GM12878 (cell line): ENCODE data around the gene LCA5. TPM values are rescaled to one million over a fixed set of nuclear protein-coding genes. Genes with fewer than 3 reads are reported as not detected.

Experiments
- ATAC-seq: fragments of 200-7000 bp; cut with Tn5 transposase; 3 replicates; pipeline ENCODE4 v1.9.1; 2020; ENCODE audit warnings: mild to moderate bottlenecking, moderate library complexity
- BruUV-seq: library from RNA; stranded (reverse); fragments of 400-500 nt; replicated peaks from 2 replicates; lab custom pipeline; 2021; lab: Mats Ljungman, UMichigan
- CTCF ChIA-PET: fragments of 300-600 bp; sonication (Branson Sonifier 250); formaldehyde crosslinking; extraction: SDS; loops from one replicate; lab custom pipeline; 2021; ENCODE audit warnings: inconsistent platforms; lab: Yijun Ruan, JAX
- POLR2A ChIA-PET: fragments of 350-600 bp; formaldehyde crosslinking; extraction: SDS; loops from one replicate; lab custom pipeline; 2021; ENCODE audit warnings: inconsistent platforms; lab: Charles Lee
- RAD21 ChIA-PET: fragments of 300-600 bp; sonication (Branson Sonifier 250); formaldehyde crosslinking; loops from one replicate; lab custom pipeline; 2023; ENCODE audit warnings: antibody characterized with exemption; ENCODE audit not compliant: unreplicated experiment; lab: Charles Lee
- SMC1A ChIA-PET: fragments of 300-600 bp; sonication (Branson Sonifier 250); formaldehyde crosslinking; loops from one replicate; lab custom pipeline; 2023; ENCODE audit not compliant: unreplicated experiment, uncharacterized antibody; lab: Charles Lee
- DNase-seq: peaks from one replicate; pipeline ENCODE4 v3.0.0-alpha.2; 2011; ENCODE audit warnings: low read depth, low spot score
- FAIRE-seq: peaks from 3 replicates; lab custom pipeline; 2011; peaks lifted over from hg19 to GRCh38; lab: Jason Lieb, UNC
- H2AFZ ChIP-seq: 2 replicates; pipeline ENCODE4 v1.6.0; 2011; ENCODE audit warnings: low read depth, low read length, control low read depth; ENCODE audit not compliant: control insufficient read depth
- H3K27ac ChIP-seq: 2 replicates; pipeline ENCODE4 v1.5.1; 2011; ENCODE audit warnings: control low read depth; ENCODE audit not compliant: control insufficient read depth, insufficient read depth
- H3K27me3 ChIP-seq, 2 experiments: replicated peaks in 1 of 2; 2 replicates each; pipeline versions ENCODE4 v1.6.0 to v1.6.1; 2011; ENCODE audit warnings: low read length in 1 of 2; ENCODE audit not compliant: control insufficient read depth in 2 of 2, insufficient read depth in 2 of 2
- H3K36me3 ChIP-seq, 2 experiments: 2 replicates each; pipeline ENCODE4 v1.5.1; 2011; ENCODE audit warnings: low read length in 1 of 2; ENCODE audit not compliant: control insufficient read depth in 2 of 2, insufficient read depth in 2 of 2
- H3K4me1 ChIP-seq: 2 replicates; pipeline ENCODE4 v1.6.1; 2011; ENCODE audit warnings: mild to moderate bottlenecking, low read length, moderate library complexity, mixed read lengths; ENCODE audit not compliant: control insufficient read depth, insufficient read depth
- H3K4me2 ChIP-seq: 2 replicates; pipeline ENCODE4 v1.6.0; 2011; ENCODE audit warnings: control low read depth; ENCODE audit not compliant: control insufficient read depth, insufficient read depth
- H3K4me3 ChIP-seq: fragments of 200-600 bp; sonication (generic); 2 replicates; pipeline ENCODE4 v1.5.1; 2016
- H3K79me2 ChIP-seq: 2 replicates; pipeline ENCODE4 v1.6.0; 2011; ENCODE audit warnings: low read length; ENCODE audit not compliant: control insufficient read depth, insufficient read depth
- H3K9ac ChIP-seq: 2 replicates; pipeline ENCODE4 v1.8.0; 2011; ENCODE audit warnings: low read length, control low read depth, mixed read lengths; ENCODE audit not compliant: control insufficient read depth, insufficient read depth
- H3K9me3 ChIP-seq: replicated peaks from 3 replicates; pipeline ENCODE4 v1.5.1; 2011; ENCODE audit warnings: mild to moderate bottlenecking, low read length; ENCODE audit not compliant: control insufficient read depth, insufficient read depth
- H4K20me1 ChIP-seq: 2 replicates; pipeline ENCODE4 v1.6.0; 2011; ENCODE audit not compliant: control insufficient read depth, insufficient read depth
- ASH2L ChIP-seq: fragments of 300-600, 200-600 bp; sonication (generic); IDR thresholded peaks from 2 replicates; pipeline ENCODE4 v1.6.1; 2017; ENCODE audit warnings: low read depth, mild to moderate bottlenecking, borderline replicate concordance
- BRCA1 ChIP-seq: IDR thresholded peaks from 2 replicates; pipeline ENCODE4 v1.6.1; 2011; ENCODE audit warnings: low read depth, low read length, improper control_type of control experiment
- EZH2 ChIP-seq: IDR thresholded peaks from 2 replicates; pipeline ENCODE4 v1.6.1; 2012; ENCODE audit warnings: low read depth, mild to moderate bottlenecking, control low read depth, inconsistent platforms, low read length, borderline replicate concordance; ENCODE audit not compliant: control insufficient read depth
- NFYB ChIP-seq: IDR thresholded peaks from 2 replicates; pipeline ENCODE4 v1.6.1; 2011; ENCODE audit warnings: low read depth, mild to moderate bottlenecking, low read length, improper control_type of control experiment, moderate library complexity; ENCODE audit not compliant: insufficient read depth
- RB1 ChIP-seq: fragments of 450-650 bp; formaldehyde crosslinking; IDR thresholded peaks from 2 replicates; pipeline ENCODE4 v1.6.1; 2017; ENCODE audit warnings: mild to moderate bottlenecking, borderline replicate concordance
- RFX5 ChIP-seq: IDR thresholded peaks from 2 replicates; pipeline ENCODE4 v1.6.1; 2011; ENCODE audit warnings: low read depth, low read length, improper control_type of control experiment
- SREBF1 ChIP-seq: IDR thresholded peaks from 2 replicates; pipeline ENCODE4 v1.6.1; 2012; ENCODE audit warnings: mild to moderate bottlenecking, low read length
- TAF1 ChIP-seq: IDR thresholded peaks from 2 replicates; pipeline ENCODE4 v1.6.1; 2011; ENCODE audit warnings: mild to moderate bottlenecking, low read depth, low read length, borderline replicate concordance
- TBL1XR1 ChIP-seq: IDR thresholded peaks from 2 replicates; pipeline ENCODE4 v1.6.1; 2012; ENCODE audit warnings: low read depth, low read length, improper control_type of control experiment
- TCF3 ChIP-seq: IDR thresholded peaks from 2 replicates; pipeline ENCODE4 v1.6.1; 2012; ENCODE audit warnings: low read depth, mild to moderate bottlenecking, low read length, borderline replicate concordance; ENCODE audit not compliant: insufficient read depth
- YY1 ChIP-seq: IDR thresholded peaks from 2 replicates; pipeline ENCODE4 v1.6.1; 2011; ENCODE audit warnings: low read depth, mild to moderate bottlenecking, low read length
- ZNF217 ChIP-seq: fragments of 450-650 bp; IDR thresholded peaks from 2 replicates; pipeline ENCODE4 v1.6.1; 2017; ENCODE audit warnings: antibody characterized with exemption, mild to moderate bottlenecking
- WGBS: methylation state at CpG from one replicate; pipeline ENCODE4 v1.1.6; 2016; ENCODE audit warnings: low lambda C conversion rate; ENCODE audit not compliant: insufficient replicate concordance, insufficient coverage; ENCODE audit errors: missing lambda C conversion rate; 5-methylcytosine and 5-hydroxymethylcytosine counted together
- in situ Hi-C: fragments of 300-500 bp; cut with MboI; formaldehyde crosslinking; loops from 9 replicates; pipeline ENCODE4 v1.14.3; 2018; ENCODE audit warnings: mixed read lengths
- intact Hi-C: fragments of 100-400 bp; cut with micrococcal nuclease; formaldehyde crosslinking; loops from one replicate; pipeline ENCODE4 v1.14.2; 2022; ENCODE audit not compliant: unreplicated experiment
- polyA plus RNA-seq, 11 experiments: library from polyadenylated mRNA; depleted of rRNA in 4 of 11; unstranded in 6 of 11; stranded (reverse) in 5 of 11; fragments of >200 nt; fragmentation: Nextera tagmentation in 4 of 11; fragmentation: Illumina TruSeq in 1 of 11; extraction: Ambion mirVana in 4 of 11; extraction: Trizol in 1 of 11; gene quantifications; 1 replicate in 1 of 11; 2 replicates in 10 of 11; pipeline versions ENCODE4 v1.2.1 to v1.2.3, GENCODE V29; 2011 to 2016; ENCODE audit warnings: inconsistent platforms in 2 of 11, missing spikeins in 2 of 11, low read depth in 1 of 11
- total RNA-seq, 4 experiments: library from RNA; depleted of rRNA in 3 of 4; stranded (reverse); fragments of >200 nt in 3 of 4; fragmentation: Illumina TruSeq in 1 of 4; extraction: Trizol in 1 of 4; gene quantifications; 2 replicates each; pipeline versions ENCODE4 v1.2.1 to v1.2.3, GENCODE V29; 2013 to 2021
- TF ChIP-seq, protein P1 (sequence below): fragments of 450-650 bp; IDR thresholded peaks from 2 replicates; pipeline ENCODE4 v1.6.1; 2016; ENCODE audit warnings: mild to moderate bottlenecking
- TF ChIP-seq, protein P2 (sequence below): IDR thresholded peaks from 2 replicates; pipeline ENCODE4 v1.6.1; 2012; ENCODE audit warnings: improper control_type of control experiment, low read depth, low read length; ENCODE audit not compliant: insufficient replicate concordance

The LCA5 gene
- total and polyA plus RNA-seq, 10 of the 15 experiments (the other 5 are each of a cell fraction or from before 2014, with no cell fraction given), result 0.13 to 0.45 (median 0.27) TPM

DNA sequence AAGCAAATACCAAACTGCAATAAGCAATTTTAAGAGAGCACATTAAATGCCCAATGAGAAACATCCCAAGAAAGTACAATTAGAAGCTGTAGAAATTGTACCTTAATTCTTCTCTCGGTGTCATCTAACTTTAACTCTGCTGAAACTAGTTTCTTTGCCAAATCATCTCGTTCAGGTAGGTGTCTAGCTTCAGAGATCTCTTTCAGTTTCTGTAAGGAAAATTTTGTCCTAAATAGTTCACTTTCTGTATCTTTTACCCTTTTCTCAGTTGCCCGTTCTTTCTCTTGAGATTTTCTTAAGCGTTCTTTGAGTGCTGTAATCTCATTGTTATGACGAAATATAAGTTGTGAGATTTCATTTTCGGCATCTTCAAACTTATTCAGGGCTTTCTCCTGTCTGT is 24.1 kb downstream of the LCA5 start (continued):
- TF ChIP-seq BRCA1 (no peak), ASH2L (no peak)
- TF ChIP-seq, all 136 proteins: peak for 0

DNA sequence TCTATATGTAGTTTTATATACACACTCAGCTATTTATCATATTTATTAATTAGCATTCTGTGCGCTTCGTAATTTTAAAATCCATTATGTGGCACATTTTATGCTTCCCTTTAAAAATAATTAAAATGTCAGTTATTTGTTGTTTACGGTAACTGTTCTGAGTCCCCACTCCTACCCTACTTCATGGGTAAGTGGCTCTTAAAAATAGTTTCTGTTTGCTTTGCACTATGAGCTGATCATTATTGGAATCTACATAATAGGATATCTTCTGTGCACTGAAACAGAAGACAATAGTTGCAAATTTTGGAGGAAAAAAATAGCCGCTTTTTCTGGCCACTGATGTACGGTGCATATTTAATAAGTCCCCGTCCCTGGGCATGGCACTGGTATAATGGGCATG is 25.2 kb downstream of the LCA5 start:
- WGBS, result 97% methylated on average over 6 of the region's 6 CpGs
- H3K9me3 ChIP-seq, result no peaks in the 10 kb centered on the region; the same call in 2 of the 3 replicates
- BruUV-seq, result no TSS peak
- POLR2A ChIA-PET, result no interaction called here
- no peak overlapping the region for H3K27ac ChIP-seq
- intact Hi-C loops (no loop called here), in situ Hi-C loops (no loop called here)
- no peaks in the 10 kb centered on the region for H3K36me3 ChIP-seq
- no peak overlapping the region for H2AFZ ChIP-seq
- H3K79me2 ChIP-seq, result no peaks in the 10 kb centered on the region
- no peak overlapping the region for H3K4me3 ChIP-seq
- CTCF ChIA-PET, result no interaction called here
- FAIRE-seq, result no peak
- no peaks in the 10 kb centered on the region for H3K4me1 ChIP-seq
- no peaks in the 10 kb centered on the region for H3K27me3 ChIP-seq
- H3K9ac ChIP-seq, result no peak overlapping the region
- no peaks in the 10 kb centered on the region for H4K20me1 ChIP-seq
- no peak for DNase-seq
- ATAC-seq, result no peak
- SMC1A ChIA-PET, result interaction anchor here (0.6 kb wide), 1 partner anchor 301 kb away, joined by 3 read pairs; no protein-coding TSS in a partner anchor
- no peak overlapping the region for H3K4me2 ChIP-seq
- RAD21 ChIA-PET, result no interaction called here
- TF ChIP-seq TCF3 (no peak), SREBF1 (no peak), NFYB (no peak), TAF1 (no peak), RFX5 (no peak), TBL1XR1 (no peak), RB1 (no peak), EZH2 (no peak), YY1 (no peak), ZNF217 (no peak)
- TF ChIP-seq, protein P1, sequence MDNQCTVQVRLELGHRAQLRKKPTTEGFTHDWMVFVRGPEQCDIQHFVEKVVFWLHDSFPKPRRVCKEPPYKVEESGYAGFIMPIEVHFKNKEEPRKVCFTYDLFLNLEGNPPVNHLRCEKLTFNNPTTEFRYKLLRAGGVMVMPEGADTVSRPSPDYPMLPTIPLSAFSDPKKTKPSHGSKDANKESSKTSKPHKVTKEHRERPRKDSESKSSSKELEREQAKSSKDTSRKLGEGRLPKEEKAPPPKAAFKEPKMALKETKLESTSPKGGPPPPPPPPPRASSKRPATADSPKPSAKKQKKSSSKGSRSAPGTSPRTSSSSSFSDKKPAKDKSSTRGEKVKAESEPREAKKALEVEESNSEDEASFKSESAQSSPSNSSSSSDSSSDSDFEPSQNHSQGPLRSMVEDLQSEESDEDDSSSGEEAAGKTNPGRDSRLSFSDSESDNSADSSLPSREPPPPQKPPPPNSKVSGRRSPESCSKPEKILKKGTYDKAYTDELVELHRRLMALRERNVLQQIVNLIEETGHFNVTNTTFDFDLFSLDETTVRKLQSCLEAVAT, result no peak
- TF ChIP-seq, protein P2, sequence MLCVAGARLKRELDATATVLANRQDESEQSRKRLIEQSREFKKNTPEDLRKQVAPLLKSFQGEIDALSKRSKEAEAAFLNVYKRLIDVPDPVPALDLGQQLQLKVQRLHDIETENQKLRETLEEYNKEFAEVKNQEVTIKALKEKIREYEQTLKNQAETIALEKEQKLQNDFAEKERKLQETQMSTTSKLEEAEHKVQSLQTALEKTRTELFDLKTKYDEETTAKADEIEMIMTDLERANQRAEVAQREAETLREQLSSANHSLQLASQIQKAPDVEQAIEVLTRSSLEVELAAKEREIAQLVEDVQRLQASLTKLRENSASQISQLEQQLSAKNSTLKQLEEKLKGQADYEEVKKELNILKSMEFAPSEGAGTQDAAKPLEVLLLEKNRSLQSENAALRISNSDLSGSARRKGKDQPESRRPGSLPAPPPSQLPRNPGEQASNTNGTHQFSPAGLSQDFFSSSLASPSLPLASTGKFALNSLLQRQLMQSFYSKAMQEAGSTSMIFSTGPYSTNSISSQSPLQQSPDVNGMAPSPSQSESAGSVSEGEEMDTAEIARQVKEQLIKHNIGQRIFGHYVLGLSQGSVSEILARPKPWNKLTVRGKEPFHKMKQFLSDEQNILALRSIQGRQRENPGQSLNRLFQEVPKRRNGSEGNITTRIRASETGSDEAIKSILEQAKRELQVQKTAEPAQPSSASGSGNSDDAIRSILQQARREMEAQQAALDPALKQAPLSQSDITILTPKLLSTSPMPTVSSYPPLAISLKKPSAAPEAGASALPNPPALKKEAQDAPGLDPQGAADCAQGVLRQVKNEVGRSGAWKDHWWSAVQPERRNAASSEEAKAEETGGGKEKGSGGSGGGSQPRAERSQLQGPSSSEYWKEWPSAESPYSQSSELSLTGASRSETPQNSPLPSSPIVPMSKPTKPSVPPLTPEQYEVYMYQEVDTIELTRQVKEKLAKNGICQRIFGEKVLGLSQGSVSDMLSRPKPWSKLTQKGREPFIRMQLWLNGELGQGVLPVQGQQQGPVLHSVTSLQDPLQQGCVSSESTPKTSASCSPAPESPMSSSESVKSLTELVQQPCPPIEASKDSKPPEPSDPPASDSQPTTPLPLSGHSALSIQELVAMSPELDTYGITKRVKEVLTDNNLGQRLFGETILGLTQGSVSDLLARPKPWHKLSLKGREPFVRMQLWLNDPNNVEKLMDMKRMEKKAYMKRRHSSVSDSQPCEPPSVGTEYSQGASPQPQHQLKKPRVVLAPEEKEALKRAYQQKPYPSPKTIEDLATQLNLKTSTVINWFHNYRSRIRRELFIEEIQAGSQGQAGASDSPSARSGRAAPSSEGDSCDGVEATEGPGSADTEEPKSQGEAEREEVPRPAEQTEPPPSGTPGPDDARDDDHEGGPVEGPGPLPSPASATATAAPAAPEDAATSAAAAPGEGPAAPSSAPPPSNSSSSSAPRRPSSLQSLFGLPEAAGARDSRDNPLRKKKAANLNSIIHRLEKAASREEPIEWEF, result no peak
